Retina (tissue), 1 donor: ENCODE data around the gene CDH23.

Experiments used
- DNase-seq: peaks from one replicate; pipeline ENCODE4 v3.0.0-alpha.2; 2016

The CDH23 gene

DNA sequence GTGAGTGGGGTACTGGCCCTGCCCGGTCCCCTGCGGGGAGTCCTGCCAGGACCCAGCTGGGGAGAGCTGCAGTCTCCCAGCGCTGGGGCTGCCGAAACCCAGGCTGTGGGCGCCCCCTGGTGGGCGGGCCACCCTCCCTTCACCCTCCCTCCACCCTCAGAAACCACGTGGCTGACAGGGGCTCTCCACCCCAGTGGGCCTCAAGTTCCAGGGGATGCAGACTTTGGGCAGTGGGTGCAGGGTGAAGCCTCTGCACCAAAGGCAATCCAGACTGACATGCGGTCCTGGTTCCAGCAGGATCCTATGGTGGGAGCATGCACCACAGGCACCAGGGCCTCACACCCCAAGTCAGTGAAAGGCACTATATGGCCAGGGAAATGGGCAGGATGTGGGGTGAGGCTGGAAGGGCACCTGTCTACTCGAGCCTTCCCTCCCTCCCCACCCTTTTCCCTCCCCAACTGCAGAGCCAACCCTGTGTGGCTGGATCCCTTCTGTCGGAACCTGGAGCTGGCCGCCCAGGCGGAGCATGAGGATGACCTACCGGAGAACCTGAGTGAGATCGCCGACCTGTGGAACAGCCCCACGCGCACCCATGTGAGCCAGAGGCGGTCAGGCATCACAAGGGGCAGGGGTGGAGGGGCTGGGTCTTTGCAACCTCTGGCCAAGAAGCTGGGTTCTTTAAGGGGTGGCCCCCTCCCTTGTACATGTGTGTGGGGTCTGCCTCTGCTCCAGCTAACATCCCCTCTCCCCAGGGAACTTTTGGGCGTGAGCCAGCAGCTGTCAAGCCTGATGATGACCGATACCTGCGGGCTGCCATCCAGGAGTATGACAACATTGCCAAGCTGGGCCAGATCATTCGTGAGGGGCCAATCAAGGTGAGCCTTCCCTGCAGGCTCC is 415.5 kb downstream of the CDH23 start:
- DNase-seq = peak; percentile 60

GRCh38 chr10:71812913-71813590 is 416.3 kb downstream of the CDH23 start:
- DNase-seq = no peak

DNA sequence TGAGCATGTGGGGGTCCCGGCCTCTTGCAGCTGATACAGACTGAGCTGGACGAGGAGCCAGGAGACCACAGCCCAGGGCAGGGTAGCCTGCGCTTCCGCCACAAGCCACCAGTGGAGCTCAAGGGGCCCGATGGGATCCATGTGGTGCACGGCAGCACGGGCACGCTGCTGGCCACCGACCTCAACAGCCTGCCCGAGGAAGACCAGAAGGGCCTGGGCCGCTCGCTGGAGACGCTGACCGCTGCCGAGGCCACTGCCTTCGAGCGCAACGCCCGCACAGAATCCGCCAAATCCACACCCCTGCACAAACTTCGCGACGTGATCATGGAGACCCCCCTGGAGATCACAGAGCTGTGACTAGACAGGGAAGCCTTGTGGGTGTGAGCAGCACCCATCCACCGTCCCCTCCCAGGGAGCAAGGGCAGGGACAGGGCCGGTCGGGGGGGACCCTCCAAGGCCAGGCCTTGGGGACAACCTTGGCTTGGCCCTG is 418.2 kb downstream of the CDH23 start:
- DNase-seq = no peak

GRCh38 chr10:71815515-71816130 is 418.9 kb downstream of the CDH23 start:
- no peak for DNase-seq

- no peak for DNase-seq
Observed at GRCh38 chr10:71816421-71816851, 419.7 kb downstream of the CDH23 start.

DNA sequence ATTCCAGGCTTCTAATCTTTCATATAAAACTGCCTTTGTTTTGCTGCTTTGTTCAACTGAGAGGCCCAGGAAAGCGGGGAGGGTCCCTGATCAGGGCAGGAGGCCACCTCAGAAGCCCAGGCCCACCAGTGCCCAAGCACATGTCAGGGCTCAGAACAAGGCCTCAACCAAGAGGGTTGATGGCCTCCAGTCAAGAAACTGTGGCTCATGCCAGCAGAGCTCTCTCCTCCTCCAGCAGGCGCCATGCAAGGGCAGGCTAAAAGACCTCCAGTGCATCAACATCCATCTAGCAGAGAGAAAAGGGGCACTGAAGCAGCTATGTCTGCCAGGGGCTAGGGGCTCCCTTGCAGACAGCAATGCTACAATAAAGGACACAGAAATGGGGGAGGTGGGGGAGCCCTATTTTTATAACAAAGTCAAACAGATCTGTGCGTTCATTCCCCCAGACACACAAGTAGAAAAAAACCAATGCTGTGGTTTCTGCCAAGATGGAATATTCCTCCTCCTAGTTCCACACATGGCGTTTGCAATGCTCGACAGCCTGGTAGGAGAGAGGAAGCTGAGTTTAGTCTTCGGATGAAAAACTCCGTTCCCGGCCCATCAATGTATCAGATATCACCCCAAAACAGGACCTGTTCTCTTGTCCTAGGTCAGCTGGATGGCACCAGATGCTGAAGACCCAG is 420.4 kb downstream of the CDH23 start:
- no peak for DNase-seq

- no peak for DNase-seq
Observed at GRCh38 chr10:71817831-71818655, 421.3 kb downstream of the CDH23 start.

DNA sequence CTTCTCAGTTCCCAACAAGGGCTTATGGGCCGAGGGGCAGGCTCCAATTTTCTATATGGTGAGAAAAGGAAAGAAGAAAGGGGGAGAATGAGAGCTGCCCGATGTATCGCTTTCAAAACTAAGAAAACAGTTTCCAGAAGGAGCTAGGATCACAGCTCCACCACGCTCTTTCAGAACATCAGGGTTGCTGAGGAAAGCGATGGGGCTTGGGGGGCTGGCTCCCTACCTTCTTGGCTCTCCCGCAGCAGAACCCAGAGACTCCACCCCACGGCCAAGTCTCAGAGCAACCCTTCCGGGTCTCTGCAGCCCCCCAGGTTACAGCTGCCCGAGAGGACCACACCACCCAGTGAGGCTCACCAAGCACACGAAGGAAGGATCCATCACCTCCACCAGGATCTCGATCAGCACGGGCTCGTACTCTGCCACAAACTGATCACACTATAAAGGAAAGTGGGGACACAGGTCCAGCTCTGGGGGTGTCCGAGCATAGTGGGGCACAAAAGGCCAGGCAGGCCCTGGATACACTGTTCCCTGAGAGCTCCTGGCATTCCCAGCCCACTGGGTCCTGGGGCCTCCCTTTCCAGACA is 422.0 kb downstream of the CDH23 start:
- no peak for DNase-seq

DNA sequence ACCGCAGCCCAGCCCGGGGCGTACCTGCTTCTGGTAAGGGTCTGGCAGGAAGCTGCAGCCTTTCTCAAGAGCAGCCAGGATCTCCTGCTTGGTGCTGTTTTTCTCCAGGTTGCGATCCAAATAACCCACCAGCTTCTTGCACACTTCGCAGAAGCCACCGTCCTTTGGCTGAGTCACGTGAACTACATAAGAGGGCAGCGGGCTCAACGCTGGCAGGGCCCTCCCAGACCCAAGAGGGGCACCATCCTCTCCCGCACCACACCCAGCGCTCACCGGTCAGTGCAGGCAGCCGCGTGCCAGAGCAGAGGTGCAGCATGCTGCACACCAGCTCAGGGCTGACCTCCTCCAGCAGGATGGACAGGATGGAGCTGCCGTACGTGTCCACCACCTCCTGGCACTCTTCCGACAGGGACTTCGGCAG is 422.7 kb downstream of the CDH23 start:
- no peak for DNase-seq

- DNase-seq = no peak
Observed at GRCh38 chr10:71819985-71820384, 423.3 kb downstream of the CDH23 start.

- no peak for DNase-seq
Observed at GRCh38 chr10:71820966-71821365, 424.2 kb downstream of the CDH23 start.

GRCh38 chr10:71821909-71822763 is 425.4 kb downstream of the CDH23 start:
- DNase-seq = no peak

GRCh38 chr10:71823356-71823755 is 426.6 kb downstream of the CDH23 start:
- no peak for DNase-seq

DNA sequence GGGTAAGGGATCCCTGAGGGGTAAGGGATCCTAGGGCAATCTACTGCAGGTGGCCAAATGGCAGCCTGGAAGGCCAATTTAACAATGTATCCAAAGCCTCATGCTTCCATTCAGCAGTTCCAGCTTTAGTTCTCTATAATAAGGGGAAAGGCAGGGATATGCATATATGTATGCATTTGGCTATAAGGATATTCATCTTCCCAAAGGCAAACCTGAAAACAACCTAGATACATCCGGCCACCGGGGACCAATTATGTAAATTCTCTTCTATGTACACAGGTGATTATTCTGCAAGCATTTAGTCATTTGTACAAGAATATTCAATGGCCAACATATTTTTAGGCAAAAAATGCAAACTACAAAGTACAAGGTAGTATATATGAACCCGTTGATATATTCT is 427.6 kb downstream of the CDH23 start:
- DNase-seq = no peak

DNA sequence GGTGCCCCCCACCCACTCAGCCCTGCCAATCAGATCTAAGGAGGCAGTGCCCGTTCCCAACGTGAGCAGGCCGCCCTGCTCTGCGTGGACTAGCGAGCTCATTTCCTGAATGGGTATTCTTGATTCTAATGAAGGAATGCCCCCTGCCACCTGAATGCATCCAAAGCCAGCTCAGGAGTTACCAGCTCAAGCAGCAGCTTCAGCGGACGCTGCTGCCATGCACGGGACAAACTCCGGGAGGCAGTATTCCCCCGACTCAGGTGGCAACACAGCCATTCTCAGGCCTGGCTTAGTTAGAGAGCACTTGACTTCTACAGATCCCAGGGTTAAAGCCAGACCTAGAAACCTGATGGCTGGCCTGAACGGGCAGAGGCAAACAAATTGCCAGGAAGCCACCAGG is 428.5 kb downstream of the CDH23 start:
- DNase-seq = no peak

DNA sequence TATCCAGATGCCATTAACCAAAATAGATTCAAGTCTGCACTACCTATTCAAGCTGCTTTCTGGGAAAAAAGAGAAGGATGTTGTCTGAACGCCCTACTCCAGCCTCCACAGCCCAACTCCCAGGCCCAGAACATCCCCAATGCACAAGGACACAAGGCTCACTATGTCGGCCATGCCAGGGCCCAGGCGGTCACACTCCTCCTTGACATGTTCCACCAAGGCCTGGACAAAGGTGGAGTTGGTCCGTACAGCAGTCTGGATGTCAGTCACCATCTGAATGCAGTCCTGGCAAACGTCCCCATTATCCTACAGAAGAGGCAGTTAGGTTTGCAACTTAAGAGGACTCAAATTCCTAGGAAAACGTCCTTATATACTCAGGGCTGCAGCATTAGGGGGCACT is 431.1 kb downstream of the CDH23 start:
- DNase-seq = no peak

GRCh38 chr10:71828702-71829101 is 432.0 kb downstream of the CDH23 start:
- DNase-seq = no peak

DNA sequence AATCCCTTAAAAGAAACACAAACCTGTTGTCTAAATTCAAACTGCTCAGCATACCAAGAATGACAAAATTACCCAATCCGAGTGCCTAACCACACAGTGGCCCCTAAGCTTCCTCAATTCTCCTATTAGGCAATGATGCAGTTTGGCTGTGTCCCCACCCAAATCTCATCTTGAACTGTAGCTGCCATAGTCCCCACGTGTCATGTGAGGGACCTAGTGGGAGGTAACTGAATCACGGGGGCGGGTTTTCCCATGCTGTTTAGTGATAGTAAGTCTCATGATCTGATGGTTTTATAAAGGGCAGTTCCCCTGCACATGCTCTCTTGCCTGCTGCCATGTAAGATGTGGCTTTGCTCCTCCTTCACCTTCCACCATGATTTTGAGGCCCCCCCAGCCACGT is 432.5 kb downstream of the CDH23 start:
- DNase-seq = no peak

GRCh38 chr10:71829896-71830295 is 433.2 kb downstream of the CDH23 start:
- no peak for DNase-seq

DNA sequence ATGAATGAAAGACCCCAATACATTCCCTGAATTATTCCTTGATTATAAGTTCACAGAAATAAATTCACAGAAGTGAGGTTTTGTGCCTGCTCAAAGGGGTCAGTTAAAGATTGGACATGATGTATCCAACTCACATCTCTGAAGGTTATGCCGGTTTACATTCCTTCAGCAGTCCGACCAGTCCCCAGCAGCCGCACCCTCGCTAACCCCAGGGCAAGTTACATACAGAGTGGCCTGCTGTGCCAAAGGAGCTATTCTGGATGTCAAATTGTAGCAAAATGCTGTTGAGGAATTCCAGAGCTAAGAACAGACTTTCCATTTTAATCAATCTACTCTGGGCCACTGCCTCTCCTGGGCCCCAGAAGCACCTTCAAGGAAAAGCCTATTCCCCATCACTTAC is 434.0 kb downstream of the CDH23 start:
- DNase-seq = no peak
